ENCODE measurements around the gene RASEF. TPM values are rescaled to one million over a fixed set of nuclear protein-coding genes. Genes with fewer than 3 reads are reported as not detected.
"Not testable (repeated sequence)": the region's sequence is repeated elsewhere in the genome, so short reads cannot be mapped to it uniquely, and the experiment has no call there.

RASEF gene
- total RNA-seq, 1 donor from 2014 or later: 0.28 TPM

GRCh38 chr9:82949203-82949602, 113.7 kb downstream of the RASEF start:
- Mint-ChIP-seq H3K4me1 (ENCODE audit: unreplicated experiment) (no peaks in the 10 kb centered on the region), H3K9me3 (ENCODE audit: unreplicated experiment) (no peaks in the 10 kb centered on the region), H3K27me3 (ENCODE audit: unreplicated experiment) (no peaks in the 10 kb centered on the region), H3K36me3 (ENCODE audit: low read depth, unreplicated experiment) (no peaks in the 10 kb centered on the region), H3K27ac (ENCODE audit: unreplicated experiment) (no peak overlapping the region), H3K4me3 (ENCODE audit: unreplicated experiment) (no peak overlapping the region)
- no peak for TF ChIP-seq CTCF (IDR thresholded peaks at IDR 0.05; ENCODE audit: unreplicated experiment)
- no peak for DNase-seq (ENCODE audit: low spot score)

GRCh38 chr9:82940376-82940775, 122.6 kb downstream of the RASEF start:
- DNase-seq (ENCODE audit: low spot score): no peak
- peaks cover 4% of the 10 kb centered on the region for H3K4me1 Mint-ChIP-seq (ENCODE audit: unreplicated experiment)
- no peak for TF ChIP-seq CTCF (IDR thresholded peaks at IDR 0.05; ENCODE audit: unreplicated experiment)
- no peak overlapping the region for H3K27ac Mint-ChIP-seq (ENCODE audit: unreplicated experiment)
- no peaks in the 10 kb centered on the region for H3K27me3 Mint-ChIP-seq (ENCODE audit: unreplicated experiment)
- no peaks in the 10 kb centered on the region for H3K9me3 Mint-ChIP-seq (ENCODE audit: unreplicated experiment)
- H3K36me3 Mint-ChIP-seq (ENCODE audit: low read depth, unreplicated experiment): no peaks in the 10 kb centered on the region
- H3K4me3 Mint-ChIP-seq (ENCODE audit: unreplicated experiment): no peak overlapping the region

- no peak overlapping the region for H3K27ac Mint-ChIP-seq (ENCODE audit: unreplicated experiment)
Observed at GRCh38 chr9:82939451-82939850, 123.5 kb downstream of the RASEF start.

DNA sequence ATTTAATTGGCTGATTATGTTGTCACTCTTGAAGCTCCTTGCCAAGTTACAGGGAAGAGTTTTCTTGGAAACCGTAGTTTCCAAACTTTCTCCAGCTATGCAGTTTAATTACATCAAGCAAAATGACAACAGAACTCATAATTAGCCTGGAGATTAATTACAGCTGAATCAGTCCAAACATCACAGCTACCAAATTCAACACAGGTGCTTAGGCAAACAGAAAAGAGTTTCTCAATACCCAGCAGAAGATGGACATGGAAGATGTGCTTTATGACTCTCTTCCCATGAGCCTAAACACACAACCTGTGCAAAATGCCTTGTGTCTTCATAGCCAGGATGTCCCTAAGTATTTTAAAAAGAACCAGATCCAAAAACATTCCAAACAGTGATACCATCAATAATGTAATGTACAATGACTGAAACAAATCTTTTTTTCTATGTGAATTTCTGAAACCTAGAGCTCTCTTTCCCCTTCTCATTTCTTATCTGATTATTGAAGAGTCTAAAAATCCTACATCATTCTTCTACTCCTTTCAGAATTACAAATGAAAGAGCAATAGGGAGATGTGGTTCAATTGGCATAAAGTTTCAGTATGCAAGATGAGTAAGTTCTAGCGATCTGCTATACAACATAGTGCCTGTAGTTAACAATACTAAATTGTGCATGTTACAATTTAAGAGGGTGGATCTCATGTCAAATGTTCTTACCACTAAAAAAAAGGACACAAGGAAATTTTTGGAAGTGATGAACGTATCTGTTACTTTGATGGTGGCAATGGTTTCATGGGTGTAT, 124.3 kb downstream of the RASEF start:
- H3K27me3 Mint-ChIP-seq (ENCODE audit: unreplicated experiment): no peaks in the 10 kb centered on the region
- TF ChIP-seq CTCF (IDR thresholded peaks at IDR 0.05; ENCODE audit: unreplicated experiment): no peak
- H3K4me3 Mint-ChIP-seq (ENCODE audit: unreplicated experiment): no peak overlapping the region

More at GRCh38 chr9:82939451-82939850, 123.5 kb downstream of the RASEF start:
- DNase-seq (ENCODE audit: low spot score): no peak
- no peaks in the 10 kb centered on the region for H3K27me3 Mint-ChIP-seq (ENCODE audit: unreplicated experiment)
- H3K36me3 Mint-ChIP-seq (ENCODE audit: low read depth, unreplicated experiment): no peaks in the 10 kb centered on the region
- no peak overlapping the region for H3K4me3 Mint-ChIP-seq (ENCODE audit: unreplicated experiment)
- TF ChIP-seq CTCF (IDR thresholded peaks at IDR 0.05; ENCODE audit: unreplicated experiment): no peak
- peaks cover 4% of the 10 kb centered on the region for H3K4me1 Mint-ChIP-seq (ENCODE audit: unreplicated experiment)
- no peaks in the 10 kb centered on the region for H3K9me3 Mint-ChIP-seq (ENCODE audit: unreplicated experiment)

GRCh38 chr9:82936561-82936960, 126.4 kb downstream of the RASEF start:
- not testable (repeated sequence) for H3K27ac Mint-ChIP-seq (ENCODE audit: unreplicated experiment); H3K36me3 Mint-ChIP-seq (ENCODE audit: low read depth, unreplicated experiment); H3K4me1 Mint-ChIP-seq (ENCODE audit: unreplicated experiment)

More for the DNA sequence above, 124.3 kb downstream of the RASEF start:
- Mint-ChIP-seq H3K36me3 (ENCODE audit: low read depth, unreplicated experiment) (no peaks in the 10 kb centered on the region), H3K4me1 (ENCODE audit: unreplicated experiment) (peaks cover 4% of the 10 kb centered on the region), H3K9me3 (ENCODE audit: unreplicated experiment) (no peaks in the 10 kb centered on the region), H3K27ac (ENCODE audit: unreplicated experiment) (no peak overlapping the region)
- no peak for DNase-seq (ENCODE audit: low spot score)

More at GRCh38 chr9:82936561-82936960, 126.4 kb downstream of the RASEF start:
- H3K4me3 Mint-ChIP-seq (ENCODE audit: unreplicated experiment); H3K27me3 Mint-ChIP-seq (ENCODE audit: unreplicated experiment); H3K9me3 Mint-ChIP-seq (ENCODE audit: unreplicated experiment); DNase-seq (ENCODE audit: low spot score): not testable (repeated sequence)
